Omental fat pad (tissue), 4 donors: ENCODE data around the gene BPIFB3. TPM values are rescaled to one million over a fixed set of nuclear protein-coding genes. Genes with fewer than 3 reads are reported as not detected.
"Not testable (repeated sequence)": the region's sequence is repeated elsewhere in the genome, so short reads cannot be mapped to it uniquely, and the experiment has no call there.

ENCODE experiments used
- ATAC-seq: fragments of 150-250 bp; one replicate; pipeline ENCODE4 v1.9.1; 2016; ENCODE audit warnings: mild to moderate bottlenecking, moderate library complexity; ENCODE audit not compliant: low FRiP score
- DNase-seq: peaks from one replicate; pipeline ENCODE4 v3.0.0-alpha.2; 2019; ENCODE audit warnings: low spot score
- CTCF ChIP-seq, 3 donors: fragments of 450-650 bp; IDR thresholded peaks; one replicate each; pipeline ENCODE4 v1.5.1; 2016 to 2017; ENCODE audit warnings: antibody characterized with exemption in 3 of 3, mild to moderate bottlenecking in 3 of 3, moderate library complexity in 2 of 3
- total RNA-seq, 4 donors: library from RNA; depleted of rRNA; stranded (reverse); fragments of >200 nt; gene quantifications; one replicate each; pipeline ENCODE4 v1.1.0, GENCODE V29; 2016

BPIFB3 gene
- total RNA-seq, 4 donors from 2014 or later = not detected

GRCh38 chr20:33091693-33092092 lies 38.0 kb downstream of the BPIFB3 start:
- ATAC-seq (no peak), DNase-seq (no peak)
- TF ChIP-seq CTCF (IDR thresholded peaks at IDR 0.05) = no peak

GRCh38 chr20:33092361-33092760 lies 38.7 kb downstream of the BPIFB3 start:
- DNase-seq = no peak
- ATAC-seq = no peak
- no peak for TF ChIP-seq CTCF (IDR thresholded peaks at IDR 0.05)

- TF ChIP-seq CTCF (IDR thresholded peaks at IDR 0.05) = no peak
- ATAC-seq (no peak), DNase-seq (no peak)
These were observed 39.4 kb downstream of the BPIFB3 start for GRCh38 chr20:33093074-33093473.

- ATAC-seq (no peak), DNase-seq (no peak)
- TF ChIP-seq CTCF (IDR thresholded peaks at IDR 0.05) = no peak
These were observed 39.9 kb downstream of the BPIFB3 start for GRCh38 chr20:33093582-33093981.

- ATAC-seq (no peak), DNase-seq (no peak)
- no peak for TF ChIP-seq CTCF (IDR thresholded peaks at IDR 0.05)
These were observed 41.5 kb downstream of the BPIFB3 start for GRCh38 chr20:33095249-33095648.

- not testable (repeated sequence) for ATAC-seq, DNase-seq
These were observed 42.3 kb downstream of the BPIFB3 start for GRCh38 chr20:33095902-33096584.

GRCh38 chr20:33097001-33097400 lies 43.3 kb downstream of the BPIFB3 start:
- no peak for TF ChIP-seq CTCF (IDR thresholded peaks at IDR 0.05)
- ATAC-seq (no peak), DNase-seq (no peak)
